Neural cell (in vitro differentiated cells): Measurements from ENCODE around the gene EYA4. TPM values are rescaled to one million over a fixed set of nuclear protein-coding genes. Genes with fewer than 3 reads are reported as not detected.

ENCODE experiments used
- H2AFZ ChIP-seq: fragments of 200-600, 300-800 bp; sonication (generic), shearing (Covaris generic); 2 replicates; pipeline ENCODE4 v1.6.0; 2014; ENCODE audit warnings: low read depth, mild to moderate bottlenecking, antibody characterized with exemption, low read length, moderate library complexity
- H3F3A ChIP-seq: fragments of 200-600 bp; shearing (Covaris generic); 2 replicates; pipeline ENCODE4 v1.6.1; 2016; ENCODE audit warnings: mild to moderate bottlenecking, moderate library complexity, mixed read lengths, antibody characterized with exemption, low read length; ENCODE audit not compliant: insufficient read depth, poor library complexity, severe bottlenecking
- H3K27ac ChIP-seq: fragments of 200-600, 300-800 bp; sonication (generic), shearing (Covaris generic); 2 replicates; pipeline ENCODE4 v1.5.1; 2014; ENCODE audit warnings: mild to moderate bottlenecking, low read length, moderate library complexity
- H3K27me3 ChIP-seq: fragments of 300-800, 200-600 bp; sonication (generic), shearing (Covaris generic); 2 replicates; pipeline ENCODE4 v1.6.0; 2014; ENCODE audit warnings: mild to moderate bottlenecking, low read depth, low read length, moderate library complexity; ENCODE audit not compliant: insufficient read depth
- H3K36me3 ChIP-seq: fragments of 300-800, 200-600 bp; sonication (generic), shearing (Covaris generic); 2 replicates; pipeline ENCODE4 v1.5.1; 2014; ENCODE audit warnings: mild to moderate bottlenecking, antibody characterized with exemption, low read length, moderate library complexity; ENCODE audit not compliant: insufficient read depth
- H3K4me2 ChIP-seq: fragments of 300-800, 200-600 bp; sonication (generic), shearing (Covaris generic); 2 replicates; pipeline ENCODE4 v1.6.0; 2014; ENCODE audit warnings: mild to moderate bottlenecking, low read length
- H3K4me3 ChIP-seq: fragments of 300-800, 200-600 bp; sonication (generic), shearing (Covaris generic); 2 replicates; pipeline ENCODE4 v1.5.1; 2014; ENCODE audit warnings: mild to moderate bottlenecking, low read length, moderate library complexity
- H3K79me2 ChIP-seq: fragments of 200-600 bp; shearing (Covaris generic); replicated peaks from 2 replicates; pipeline ENCODE4 v1.6.0; 2014; ENCODE audit warnings: mild to moderate bottlenecking, low read length, moderate library complexity; ENCODE audit not compliant: insufficient read depth
- H3K9ac ChIP-seq: fragments of 300-800, 200-600 bp; sonication (generic), shearing (Covaris generic); 2 replicates; pipeline ENCODE4 v1.6.1; 2016; ENCODE audit warnings: mild to moderate bottlenecking, low read length, mixed read lengths
- H3K9me2 ChIP-seq: fragments of 200-600 bp; shearing (Covaris generic); 2 replicates; pipeline ENCODE4 v1.6.1; 2016; ENCODE audit warnings: mild to moderate bottlenecking, low read length, mixed read lengths; ENCODE audit not compliant: insufficient read depth
- H3K9me3 ChIP-seq: fragments of 200-600, 300-800 bp; sonication (generic), shearing (Covaris generic); 2 replicates; pipeline ENCODE4 v1.6.1; 2016; ENCODE audit warnings: mild to moderate bottlenecking, mixed run types, low read length, moderate library complexity, mixed read lengths
- H4K20me1 ChIP-seq: fragments of 200-600 bp; shearing (Covaris generic); 2 replicates; pipeline ENCODE4 v1.6.1; 2016; ENCODE audit warnings: mild to moderate bottlenecking, mixed run types; ENCODE audit not compliant: insufficient read depth
- CTCF ChIP-seq: fragments of 450-650 bp; IDR thresholded peaks from 2 replicates; pipeline ENCODE4 v1.5.1; 2014; ENCODE audit warnings: antibody characterized with exemption, mild to moderate bottlenecking, moderate library complexity; ENCODE audit not compliant: poor library complexity, severe bottlenecking
- EP300 ChIP-seq: fragments of 450-650 bp; conservative IDR thresholded peaks from 2 replicates; pipeline ENCODE4 v1.6.1; 2014; ENCODE audit warnings: antibody characterized with exemption, mild to moderate bottlenecking, moderate library complexity; ENCODE audit not compliant: poor library complexity, severe bottlenecking
- EZH2 ChIP-seq: fragments of 200-600, 300-800 bp; shearing (Covaris generic), sonication (generic); IDR thresholded peaks from 2 replicates; pipeline ENCODE4 v1.6.1; 2014; ENCODE audit warnings: antibody characterized with exemption, low read length, borderline replicate concordance, mild to moderate bottlenecking; ENCODE audit not compliant: insufficient read depth, poor library complexity, severe bottlenecking
- MXI1 ChIP-seq: fragments of 450-650 bp; conservative IDR thresholded peaks from 2 replicates; pipeline ENCODE4 v1.6.1; 2014; ENCODE audit warnings: antibody characterized with exemption, mild to moderate bottlenecking; ENCODE audit not compliant: poor library complexity, severe bottlenecking
- POLR2AphosphoS5 ChIP-seq: IDR thresholded peaks from 2 replicates; pipeline ENCODE4 v1.6.1; 2012
- RAD21 ChIP-seq: fragments of 450-650 bp; conservative IDR thresholded peaks from 2 replicates; pipeline ENCODE4 v1.6.1; 2014; ENCODE audit warnings: antibody characterized with exemption, mild to moderate bottlenecking, moderate library complexity
- REST ChIP-seq: IDR thresholded peaks from 2 replicates; pipeline ENCODE4 v1.6.1; 2012; ENCODE audit warnings: borderline replicate concordance
- SMC3 ChIP-seq: fragments of 450-650 bp; conservative IDR thresholded peaks from 2 replicates; pipeline ENCODE4 v1.6.1; 2014; ENCODE audit warnings: antibody characterized with exemption, mild to moderate bottlenecking, moderate library complexity; ENCODE audit not compliant: poor library complexity
- TAF1 ChIP-seq: IDR thresholded peaks from 2 replicates; pipeline ENCODE4 v1.6.1; 2012; ENCODE audit warnings: low read depth
- polyA plus RNA-seq: library from polyadenylated mRNA; depleted of rRNA; stranded (reverse); fragments of >200 nt; gene quantifications from 2 replicates; pipeline ENCODE4 v1.2.3, GENCODE V29; 2014

The EYA4 gene
- polyA plus RNA-seq, 1 donor from 2014 or later = 2.6 TPM

- Histone ChIP-seq H3K9me3 (no peaks in the 10 kb centered on the region), H3K4me3 (no peak overlapping the region), H3K4me2 (no peak overlapping the region), H3K79me2 (no peaks in the 10 kb centered on the region), H3K27me3 (no peaks in the 10 kb centered on the region), H3K9ac (no peak overlapping the region), H3K27ac (no peak overlapping the region), H3K36me3 (no peaks in the 10 kb centered on the region), H3F3A (no peaks in the 10 kb centered on the region), H3K9me2 (no peaks in the 10 kb centered on the region), H2AFZ (no peak overlapping the region), H4K20me1 (no peaks in the 10 kb centered on the region)
- TF ChIP-seq POLR2AphosphoS5 (no peak), RAD21 (no peak), REST (no peak), EP300 (no peak), MXI1 (no peak), CTCF (no peak), EZH2 (no peak), TAF1 (no peak)
These were observed 183.2 kb downstream of the EYA4 start for GRCh38 chr6:133424359-133424758.

GRCh38 chr6:133426038-133426437 lies 184.9 kb downstream of the EYA4 start:
- TF ChIP-seq SMC3 = no peak
- TF ChIP-seq MXI1 = no peak
- TF ChIP-seq REST = no peak
- no peak for TF ChIP-seq EZH2
- TF ChIP-seq RAD21 = no peak
- TF ChIP-seq POLR2AphosphoS5 = no peak
- no peak for TF ChIP-seq TAF1
- TF ChIP-seq CTCF = no peak
- no peak for TF ChIP-seq EP300
- Histone ChIP-seq H3K4me3 (no peak overlapping the region), H3K9me3 (no peaks in the 10 kb centered on the region), H3K27me3 (no peaks in the 10 kb centered on the region), H3F3A (no peaks in the 10 kb centered on the region), H4K20me1 (no peaks in the 10 kb centered on the region), H3K9me2 (no peaks in the 10 kb centered on the region), H3K79me2 (no peaks in the 10 kb centered on the region), H3K27ac (no peak overlapping the region), H3K36me3 (no peaks in the 10 kb centered on the region), H2AFZ (no peak overlapping the region), H3K4me2 (no peak overlapping the region), H3K9ac (no peak overlapping the region)
